ENCODE results near the gene SCAP. TPM values are rescaled to one million over a fixed set of nuclear protein-coding genes. Genes with fewer than 3 reads are reported as not detected.

The SCAP gene
- total RNA-seq, 1 experiment from 2014 or later: 67.6 TPM

- TF ChIP-seq REST (IDR thresholded peaks at IDR 0.05; ENCODE audit: low read depth) (no peak; the same call in 1 of the 2 replicates), POLR2AphosphoS5 (IDR thresholded peaks at IDR 0.05; ENCODE audit: low read depth, low read length) (peak; percentile 64), EZH2phosphoT487 (IDR thresholded peaks at IDR 0.05; ENCODE audit: borderline replicate concordance) (no peak), CEBPB (IDR thresholded peaks at IDR 0.05; ENCODE audit: low read depth) (no peak), JUND (IDR thresholded peaks at IDR 0.05) (no peak)
Measured at GRCh38 chr3:47475570-47476329, at the start of gene SCAP (continued).

GRCh38 chr3:47523310-47524073, 47.8 kb upstream of the SCAP start:
- peaks cover 14 to 26% of the 10 kb centered on the region in 2 experiments for H3K4me1 ChIP-seq (ENCODE audit: control insufficient read depth in 1 of 2, insufficient read depth in 2 of 2, low read length in 2 of 2)
- H3K79me2 ChIP-seq (ENCODE audit: insufficient read depth, low read length): no peaks in the 10 kb centered on the region
- no peaks in the 10 kb centered on the region for H3K9me2 ChIP-seq (ENCODE audit: insufficient read depth)
- H3K4me2 ChIP-seq (ENCODE audit: low read length): peak overlapping the region; percentile 27
- no peak overlapping the region for H2AFZ ChIP-seq (ENCODE audit: low read depth, low read length, poor library complexity, severe bottlenecking)
- ChIA-PET POLR2A (no interaction called here), RAD21 (ENCODE audit: low non-redundant PET in 1 of 2, low total read pairs in 2 of 2, uncharacterized antibody in 2 of 2, unreplicated experiment in 2 of 2) (interaction anchor here (1.1 to 2.0 kb wide), 2 partner anchors 264 to 266 kb away, joined by 3 to 11 read pairs; no protein-coding TSS in a partner anchor), CTCF (interaction anchor here (1.3 to 2.9 kb wide), 9 partner anchors 10 to 634 kb away, joined by 4 to 31 read pairs (median 6); partner anchors contain the start of gene DHX30)
- H4K20me1 ChIP-seq (ENCODE audit: insufficient read depth): no peaks in the 10 kb centered on the region
- ATAC-seq (peak; percentile 43; the same call in 1 of the 2 replicates), DNase-seq (ENCODE audit: low read depth, low spot score) (no peak)
- intact Hi-C loops (cut with micrococcal nuclease): loop anchor here (2.0 to 5.0 kb wide), 2 partner anchors 469 to 635 kb away; no protein-coding TSS in a partner anchor
- no TSS peak for BruUV-seq (replicated peaks)
- no peak overlapping the region for H3K9ac ChIP-seq (ENCODE audit: low read length)
- no peaks in the 10 kb centered on the region for H3K27me3 ChIP-seq (ENCODE audit: insufficient read depth, low read length)
- H3K27ac ChIP-seq (ENCODE audit: low read depth, low read length): no peak overlapping the region
- no peak for TF ChIP-seq EZH2 (IDR thresholded peaks at IDR 0.05)
- no peak for TF ChIP-seq ZBTB33 (IDR thresholded peaks at IDR 0.05; ENCODE audit: extremely low read depth, insufficient replicate concordance, low read length)
- TF ChIP-seq EGR1 (IDR thresholded peaks at IDR 0.05; ENCODE audit: low read depth): no peak
- no peak for TF ChIP-seq POLR2AphosphoS5 (IDR thresholded peaks at IDR 0.05; ENCODE audit: low read depth, low read length)
- no peak for TF ChIP-seq EZH2phosphoT487 (IDR thresholded peaks at IDR 0.05; ENCODE audit: borderline replicate concordance)
- H3K4me3 ChIP-seq (replicated peaks in 1 of 2; ENCODE audit: low read depth in 1 of 2, low read length in 2 of 2): no peak overlapping the region
- no peaks in the 10 kb centered on the region for H3K9me3 ChIP-seq (ENCODE audit: control insufficient read depth in 1 of 2, insufficient read depth in 1 of 2, low read depth in 1 of 2, low read length in 2 of 2)
- no peaks in the 10 kb centered on the region for H3K36me3 ChIP-seq (ENCODE audit: control insufficient read depth in 1 of 2, insufficient read depth in 2 of 2, low read length in 2 of 2)

Measured in HCT116 (cell line).